EH (cell line): ENCODE results near the gene PSME4.

Experiments
- DNase-seq: peaks from one replicate; pipeline ENCODE4 v3.0.0-alpha.2; 2015; ENCODE audit warnings: low read depth

Gene PSME4, protein sequence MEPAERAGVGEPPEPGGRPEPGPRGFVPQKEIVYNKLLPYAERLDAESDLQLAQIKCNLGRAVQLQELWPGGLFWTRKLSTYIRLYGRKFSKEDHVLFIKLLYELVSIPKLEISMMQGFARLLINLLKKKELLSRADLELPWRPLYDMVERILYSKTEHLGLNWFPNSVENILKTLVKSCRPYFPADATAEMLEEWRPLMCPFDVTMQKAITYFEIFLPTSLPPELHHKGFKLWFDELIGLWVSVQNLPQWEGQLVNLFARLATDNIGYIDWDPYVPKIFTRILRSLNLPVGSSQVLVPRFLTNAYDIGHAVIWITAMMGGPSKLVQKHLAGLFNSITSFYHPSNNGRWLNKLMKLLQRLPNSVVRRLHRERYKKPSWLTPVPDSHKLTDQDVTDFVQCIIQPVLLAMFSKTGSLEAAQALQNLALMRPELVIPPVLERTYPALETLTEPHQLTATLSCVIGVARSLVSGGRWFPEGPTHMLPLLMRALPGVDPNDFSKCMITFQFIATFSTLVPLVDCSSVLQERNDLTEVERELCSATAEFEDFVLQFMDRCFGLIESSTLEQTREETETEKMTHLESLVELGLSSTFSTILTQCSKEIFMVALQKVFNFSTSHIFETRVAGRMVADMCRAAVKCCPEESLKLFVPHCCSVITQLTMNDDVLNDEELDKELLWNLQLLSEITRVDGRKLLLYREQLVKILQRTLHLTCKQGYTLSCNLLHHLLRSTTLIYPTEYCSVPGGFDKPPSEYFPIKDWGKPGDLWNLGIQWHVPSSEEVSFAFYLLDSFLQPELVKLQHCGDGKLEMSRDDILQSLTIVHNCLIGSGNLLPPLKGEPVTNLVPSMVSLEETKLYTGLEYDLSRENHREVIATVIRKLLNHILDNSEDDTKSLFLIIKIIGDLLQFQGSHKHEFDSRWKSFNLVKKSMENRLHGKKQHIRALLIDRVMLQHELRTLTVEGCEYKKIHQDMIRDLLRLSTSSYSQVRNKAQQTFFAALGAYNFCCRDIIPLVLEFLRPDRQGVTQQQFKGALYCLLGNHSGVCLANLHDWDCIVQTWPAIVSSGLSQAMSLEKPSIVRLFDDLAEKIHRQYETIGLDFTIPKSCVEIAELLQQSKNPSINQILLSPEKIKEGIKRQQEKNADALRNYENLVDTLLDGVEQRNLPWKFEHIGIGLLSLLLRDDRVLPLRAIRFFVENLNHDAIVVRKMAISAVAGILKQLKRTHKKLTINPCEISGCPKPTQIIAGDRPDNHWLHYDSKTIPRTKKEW (N-terminal part only)

DNA sequence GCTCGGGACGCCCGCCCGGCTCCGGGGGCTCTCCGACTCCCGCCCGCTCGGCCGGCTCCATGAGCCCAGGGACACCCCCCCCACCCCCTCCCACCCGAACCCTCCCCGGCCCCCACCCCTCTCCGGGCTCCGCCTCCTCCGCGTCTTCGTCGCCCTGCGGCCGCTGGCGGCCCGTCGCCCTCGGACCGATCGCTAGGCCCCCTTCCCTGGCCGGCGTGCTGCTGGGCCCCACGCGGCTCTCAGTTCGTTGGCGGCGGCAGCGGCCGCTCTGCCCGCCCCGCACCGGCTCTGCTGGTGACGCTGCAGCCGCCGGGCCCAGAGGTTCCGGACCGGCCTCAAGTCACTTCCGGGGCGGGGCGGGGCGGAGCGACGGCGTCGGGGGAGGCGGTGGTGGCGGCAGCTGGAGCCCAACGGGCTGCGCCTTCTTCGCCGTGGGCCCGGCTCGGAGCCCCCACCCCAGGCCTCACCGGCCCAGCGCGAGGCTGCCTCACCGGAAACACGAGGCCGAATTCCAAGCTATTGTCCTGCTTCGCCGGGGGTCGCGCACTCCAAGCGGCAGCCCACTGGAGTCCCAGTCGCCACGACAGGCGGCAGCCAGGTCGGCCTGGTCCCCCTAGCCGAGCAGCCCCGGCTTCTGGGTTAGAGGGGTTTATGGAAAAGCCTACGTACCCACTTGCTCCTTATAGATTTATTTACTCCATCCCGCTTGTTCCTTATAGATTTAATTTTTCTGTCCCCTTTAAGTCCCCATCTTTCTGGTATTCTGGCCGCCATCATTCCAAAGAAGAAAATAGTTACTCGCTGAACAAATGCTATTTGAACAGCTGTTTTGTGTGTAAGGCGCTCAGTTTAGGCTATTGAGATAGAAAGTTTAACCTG lies at the start of gene PSME4:
TSS of gene PSME4 (minus strand) at position 270 of the 879 bp plus-strand sequence. CDS start at position 61, 209 bp downstream.
- peak; percentile 92 for DNase-seq

DNA sequence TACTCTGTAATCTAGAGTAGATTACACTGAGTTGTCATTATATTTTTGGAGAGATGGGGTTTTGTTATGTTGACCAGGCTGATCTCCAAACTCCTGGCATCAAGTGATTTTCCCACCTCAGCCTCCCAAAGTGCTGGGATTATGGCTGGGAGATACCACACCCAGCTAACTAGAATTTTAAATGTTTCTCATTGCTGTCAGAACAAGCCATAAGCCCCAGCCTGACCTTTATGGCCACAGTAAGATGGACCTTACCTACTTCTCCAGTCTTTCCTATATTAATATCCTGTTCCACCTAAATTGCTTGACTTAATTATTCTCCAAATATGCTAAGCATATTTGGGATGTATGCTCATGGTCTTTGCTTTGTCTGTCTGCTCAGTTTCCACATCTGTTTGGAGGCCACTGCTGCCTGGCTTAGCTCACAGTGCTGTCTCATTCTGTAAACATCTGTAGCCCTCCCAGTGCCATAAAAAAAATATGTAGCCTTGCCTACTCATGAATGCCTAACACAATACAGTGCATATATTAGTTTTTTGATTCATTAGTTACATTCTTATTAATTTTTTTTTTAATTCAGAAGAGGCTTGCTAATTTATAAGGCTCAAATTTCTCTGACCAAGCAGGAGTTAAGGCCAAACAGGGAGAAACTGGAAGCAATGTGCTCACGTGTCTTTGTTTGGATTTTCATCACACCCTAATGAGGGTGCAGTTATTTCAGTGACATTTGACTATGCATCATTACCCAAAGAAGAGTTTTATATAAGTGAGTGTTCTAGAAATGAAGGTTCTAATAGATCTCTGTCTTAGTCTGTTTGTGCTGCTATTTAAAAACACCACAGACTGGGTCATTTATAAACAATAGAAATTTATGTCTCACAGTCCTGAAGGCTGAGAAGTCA lies 45.3 kb upstream of the PSME4 start:
- DNase-seq = peak; percentile 87

DNA sequence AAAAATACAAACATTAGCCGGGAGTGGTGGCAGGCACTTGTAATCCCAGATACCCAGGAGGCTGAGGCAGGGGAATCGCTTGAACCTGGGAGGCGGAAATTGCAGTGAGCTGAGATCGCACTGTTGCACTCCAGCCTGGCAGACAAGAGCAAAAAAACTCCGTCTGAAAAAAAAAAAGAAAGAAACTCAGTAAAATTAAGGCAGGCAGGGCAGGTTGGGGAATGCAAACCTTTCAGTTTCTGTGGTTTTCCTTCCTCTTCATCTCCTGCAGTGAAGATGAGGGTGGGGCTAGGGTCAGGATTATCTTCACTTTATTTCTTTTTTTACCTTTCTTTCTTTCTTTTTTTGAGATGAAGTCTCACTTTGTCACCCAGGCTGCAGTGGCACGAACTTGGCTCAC lies 43.2 kb upstream of the PSME4 start:
- no peak for DNase-seq

DNA sequence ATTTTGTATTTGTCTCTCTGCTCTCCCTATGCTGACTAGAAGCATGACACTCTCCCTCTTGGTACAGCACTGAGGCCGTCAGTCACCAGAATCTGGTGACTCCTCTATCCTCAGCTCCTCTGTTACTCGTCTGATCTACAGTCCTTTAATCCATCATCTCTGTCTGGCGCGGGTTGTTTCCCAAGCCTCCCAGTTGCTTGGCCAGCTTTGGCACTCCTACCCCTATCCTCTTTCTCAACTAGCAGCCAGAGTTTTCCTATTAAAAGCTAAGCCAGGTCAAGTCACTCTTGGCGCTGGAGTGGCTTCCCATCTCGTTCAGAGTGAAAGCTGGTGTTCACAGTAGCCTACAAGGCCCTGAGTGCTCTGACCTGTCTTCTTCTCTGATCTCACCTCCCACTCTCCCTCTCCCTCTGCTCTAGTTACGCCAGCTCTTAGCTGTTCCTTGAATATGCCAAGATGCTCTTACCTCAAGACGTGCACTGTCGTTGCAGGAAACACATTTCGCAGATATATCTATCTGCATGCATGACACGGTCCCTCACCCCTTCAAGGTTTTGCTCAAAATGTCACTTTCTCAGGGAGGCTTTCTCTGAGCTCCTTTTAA lies 41.8 kb upstream of the PSME4 start:
- DNase-seq = no peak

DNA sequence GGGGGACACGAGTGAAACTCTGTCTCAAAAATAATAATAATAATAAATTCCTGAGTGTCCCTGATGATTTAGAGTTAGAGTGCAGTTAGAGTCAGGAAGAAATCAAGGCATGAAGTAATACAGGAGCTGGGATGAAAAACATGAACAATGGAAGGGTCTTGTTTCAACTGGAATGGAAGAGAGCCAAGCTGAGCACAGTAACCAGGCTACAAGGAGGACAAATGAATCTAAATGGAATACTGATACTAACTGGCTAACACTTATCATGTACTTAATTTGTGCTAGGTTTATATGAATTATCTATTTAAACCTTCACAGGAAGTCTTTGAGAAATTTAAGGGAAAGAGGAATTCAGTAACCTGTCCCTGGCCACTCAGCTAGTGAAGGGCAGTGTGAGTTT lies 38.8 kb upstream of the PSME4 start:
- DNase-seq = no peak

DNA sequence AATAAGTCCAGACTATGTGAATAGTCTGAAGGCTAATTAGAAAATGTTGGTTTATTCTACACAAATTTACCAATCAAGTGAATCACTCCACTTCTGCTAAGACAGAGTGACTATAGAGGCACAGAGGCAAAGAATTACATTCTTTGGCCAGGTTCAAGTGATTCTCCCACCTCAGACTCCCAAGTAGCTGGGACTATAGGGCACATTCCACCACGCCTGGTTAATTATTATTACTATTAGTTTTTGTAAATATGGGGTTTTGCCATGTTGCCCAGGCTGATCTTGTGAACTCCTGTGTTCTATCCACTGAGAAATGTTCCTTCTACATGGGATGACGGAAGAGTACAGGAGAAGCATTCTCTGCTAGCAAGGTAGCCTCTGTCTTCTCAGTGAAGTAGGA lies 37.6 kb upstream of the PSME4 start:
- no peak for DNase-seq

DNA sequence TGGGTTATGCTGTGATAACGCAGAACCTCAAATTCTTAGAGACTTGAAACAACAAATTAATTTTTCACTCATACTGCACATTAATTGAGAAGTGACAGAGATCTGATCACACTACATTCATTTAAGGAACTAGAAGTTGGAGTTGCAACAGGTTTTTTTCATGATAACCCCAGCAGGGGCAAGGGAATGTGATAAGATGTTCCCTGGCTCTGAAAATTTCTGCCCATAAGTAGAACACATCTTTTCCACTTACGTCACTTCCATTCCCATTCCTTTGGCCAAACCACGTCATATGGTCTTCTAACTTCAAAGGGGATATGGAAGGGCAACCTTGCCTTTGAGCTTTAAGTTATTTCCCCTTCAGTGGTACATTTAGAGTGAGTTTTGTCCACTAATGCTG lies 29.7 kb upstream of the PSME4 start:
- DNase-seq = no peak

DNA sequence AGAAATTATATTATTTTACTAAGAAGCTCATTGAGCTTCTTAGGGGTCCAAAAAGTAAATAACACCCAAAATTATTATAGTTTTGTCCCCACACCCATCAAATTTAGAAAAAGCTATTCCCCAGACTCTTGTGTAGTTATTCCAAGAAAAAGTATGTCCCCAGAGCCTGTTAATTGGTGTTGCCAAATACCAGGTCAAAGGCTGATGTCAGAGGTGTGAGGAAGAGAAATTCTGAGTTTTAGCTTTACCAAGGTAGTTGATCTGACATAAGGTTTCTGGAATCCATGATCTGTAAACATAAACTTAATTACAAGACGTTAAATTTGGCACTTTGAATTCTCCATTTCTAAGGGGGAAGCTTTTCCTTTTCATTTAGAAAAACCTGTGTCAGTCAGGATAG lies 29.3 kb upstream of the PSME4 start:
- DNase-seq = no peak

DNA sequence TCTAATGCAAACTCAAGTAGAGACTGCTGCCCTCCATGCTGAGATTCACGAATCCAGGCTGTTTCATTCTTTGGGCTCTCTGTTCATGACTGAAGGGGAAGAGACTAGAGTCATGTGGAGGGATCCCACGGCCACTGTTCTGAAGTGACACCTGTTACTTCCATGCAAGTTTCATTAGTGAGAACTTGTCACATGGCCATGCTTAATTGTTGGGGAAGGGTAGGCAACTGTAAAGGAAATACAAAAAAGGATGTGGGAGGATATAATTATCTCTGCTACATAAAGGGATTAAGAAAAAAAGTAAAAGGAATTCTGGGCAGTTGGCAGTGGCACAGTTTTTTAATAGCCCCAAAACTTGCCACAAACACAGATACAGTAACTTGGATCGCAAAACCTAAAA lies 28.0 kb upstream of the PSME4 start:
- DNase-seq = no peak

DNA sequence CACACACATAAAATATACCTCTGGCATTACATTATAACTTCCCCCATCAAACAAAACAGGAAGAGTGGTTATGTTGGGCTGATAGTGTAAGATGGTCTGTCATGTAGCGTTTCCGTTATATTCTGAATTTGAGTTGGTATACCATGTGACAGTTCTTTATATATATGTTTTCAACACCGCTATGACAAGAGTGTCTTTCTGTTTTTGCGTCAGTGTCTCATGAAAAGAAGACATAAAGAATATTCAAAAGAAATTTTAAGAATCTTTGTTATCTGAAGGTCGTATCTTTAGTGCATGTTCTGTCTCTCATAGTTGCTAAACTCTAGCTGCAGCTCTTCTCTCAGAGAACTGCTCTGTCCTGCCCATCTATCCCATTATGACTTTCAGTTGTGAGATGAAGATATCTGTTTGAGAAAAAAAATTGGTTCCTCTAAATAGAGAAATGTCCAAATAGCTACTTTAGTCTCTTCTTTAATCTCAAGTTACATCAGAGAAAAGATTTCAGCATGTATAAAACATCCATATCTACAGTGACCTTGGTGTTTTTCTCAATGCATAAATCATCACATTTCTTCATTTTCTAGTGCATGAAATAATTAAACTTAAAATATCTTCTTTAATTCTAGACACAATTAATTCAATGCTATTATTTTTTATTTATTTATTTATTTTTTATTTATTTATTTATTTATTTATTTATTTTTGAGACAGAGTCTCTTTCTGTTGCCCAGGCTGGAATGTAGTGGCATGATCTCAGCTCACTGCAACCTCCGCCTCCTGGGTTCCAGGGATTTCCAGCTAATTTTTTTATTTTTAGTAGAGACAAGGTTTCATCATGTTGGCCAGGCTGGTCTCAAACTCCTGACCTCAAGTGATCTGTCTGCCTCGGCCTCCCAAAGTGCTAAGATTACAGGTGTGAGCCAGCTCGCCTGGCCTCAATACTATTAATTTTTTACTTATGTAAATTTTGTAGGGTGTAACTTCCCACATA lies 24.3 kb upstream of the PSME4 start:
- no peak for DNase-seq

DNA sequence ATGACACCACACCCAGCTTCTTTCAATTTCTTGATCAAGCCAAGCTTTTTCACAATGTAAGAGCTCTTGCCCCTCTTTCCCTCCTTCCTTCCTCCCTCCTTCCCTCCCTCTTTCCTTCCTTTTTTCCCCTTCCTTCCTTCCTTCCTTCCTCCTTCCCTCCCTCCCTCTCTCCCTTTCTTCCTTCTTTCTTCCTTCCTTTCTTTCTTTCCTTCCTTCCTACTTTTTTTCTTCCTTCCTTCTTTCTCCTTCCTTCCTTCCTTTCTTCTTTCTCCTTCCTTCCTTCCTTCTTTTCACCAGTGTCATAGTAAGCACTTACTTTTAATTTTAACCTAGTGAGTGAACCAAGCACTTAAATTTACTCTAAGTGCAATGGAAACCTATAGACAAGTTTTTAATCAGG lies 21.2 kb upstream of the PSME4 start:
- DNase-seq = no peak

DNA sequence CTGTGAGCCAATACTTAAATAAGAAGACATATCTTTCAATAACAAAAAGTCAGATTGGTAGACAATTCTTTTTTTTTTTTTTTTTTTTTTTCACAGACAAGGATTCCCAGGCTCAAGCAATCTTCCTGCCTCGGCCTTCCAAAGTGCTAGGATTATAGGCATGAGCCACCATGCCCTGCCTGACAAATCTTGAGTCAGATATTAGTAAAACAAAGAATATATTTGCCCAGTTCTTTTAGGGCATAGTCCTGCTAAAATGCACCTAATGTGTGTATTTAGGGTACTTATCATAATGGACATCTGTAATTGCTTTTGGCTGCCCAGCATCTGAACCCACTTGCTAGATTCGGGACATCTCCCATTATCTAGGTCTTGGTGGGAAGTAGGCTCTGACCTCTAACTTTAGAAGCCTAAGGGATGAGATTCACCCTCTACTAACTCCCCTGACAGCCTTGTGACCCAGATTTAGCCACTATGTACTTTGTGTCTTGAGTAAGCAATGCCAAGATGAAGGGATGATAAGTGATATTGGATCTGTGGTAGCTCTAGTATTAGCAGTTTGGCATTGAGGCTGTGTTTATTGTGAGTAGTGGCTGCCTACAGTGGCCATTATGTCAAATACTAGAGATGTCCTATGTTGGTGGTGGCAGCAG lies 18.5 kb upstream of the PSME4 start:
- no peak for DNase-seq

DNA sequence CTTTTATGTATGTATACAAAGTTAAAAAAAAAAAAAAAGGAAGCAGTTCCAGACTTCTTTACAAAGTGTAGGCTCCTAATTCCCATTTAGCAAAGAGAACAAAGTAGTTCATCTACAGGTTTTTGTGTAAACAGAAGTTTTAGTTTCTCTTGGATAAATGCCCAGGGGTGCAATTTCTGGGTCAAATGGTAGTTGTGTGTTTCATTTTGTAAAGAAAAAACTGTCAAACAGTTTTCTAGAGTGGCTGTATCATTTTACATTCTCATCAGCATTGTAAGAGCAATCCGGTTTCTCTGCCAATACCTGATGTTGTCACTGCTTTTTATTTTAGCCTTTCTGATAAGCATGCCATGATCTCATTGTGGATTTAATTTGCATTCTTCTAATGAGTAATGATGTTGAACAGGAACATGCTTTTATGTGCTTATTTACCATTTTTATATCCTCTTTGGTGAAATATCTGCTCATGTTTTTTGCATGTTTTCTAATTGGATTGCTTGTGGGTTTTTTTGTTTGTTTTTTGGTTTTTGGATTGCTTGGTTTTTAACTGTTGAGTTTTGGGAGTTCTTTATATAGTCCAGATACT lies 16.6 kb upstream of the PSME4 start:
- peak; percentile 59 for DNase-seq

DNA sequence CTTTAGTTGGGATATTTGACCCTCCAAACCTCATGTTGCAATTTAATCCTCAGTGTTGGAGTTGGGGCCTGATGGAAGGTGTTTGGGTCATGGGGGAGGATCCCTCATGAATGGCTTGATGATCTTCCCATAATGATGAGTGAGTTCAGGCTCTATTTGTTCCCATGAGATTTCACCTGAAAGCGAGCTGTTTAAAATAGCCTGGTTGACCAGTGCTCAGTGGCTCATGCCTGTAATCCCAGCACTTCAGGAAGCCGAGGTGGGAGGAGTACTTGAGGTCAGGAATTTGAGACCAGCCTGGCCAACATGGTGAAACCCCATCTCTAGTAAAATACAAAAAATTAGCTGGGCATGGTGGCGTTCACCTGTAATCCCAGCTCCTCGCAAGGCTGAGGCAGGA lies 14.9 kb upstream of the PSME4 start:
- DNase-seq = no peak

DNA sequence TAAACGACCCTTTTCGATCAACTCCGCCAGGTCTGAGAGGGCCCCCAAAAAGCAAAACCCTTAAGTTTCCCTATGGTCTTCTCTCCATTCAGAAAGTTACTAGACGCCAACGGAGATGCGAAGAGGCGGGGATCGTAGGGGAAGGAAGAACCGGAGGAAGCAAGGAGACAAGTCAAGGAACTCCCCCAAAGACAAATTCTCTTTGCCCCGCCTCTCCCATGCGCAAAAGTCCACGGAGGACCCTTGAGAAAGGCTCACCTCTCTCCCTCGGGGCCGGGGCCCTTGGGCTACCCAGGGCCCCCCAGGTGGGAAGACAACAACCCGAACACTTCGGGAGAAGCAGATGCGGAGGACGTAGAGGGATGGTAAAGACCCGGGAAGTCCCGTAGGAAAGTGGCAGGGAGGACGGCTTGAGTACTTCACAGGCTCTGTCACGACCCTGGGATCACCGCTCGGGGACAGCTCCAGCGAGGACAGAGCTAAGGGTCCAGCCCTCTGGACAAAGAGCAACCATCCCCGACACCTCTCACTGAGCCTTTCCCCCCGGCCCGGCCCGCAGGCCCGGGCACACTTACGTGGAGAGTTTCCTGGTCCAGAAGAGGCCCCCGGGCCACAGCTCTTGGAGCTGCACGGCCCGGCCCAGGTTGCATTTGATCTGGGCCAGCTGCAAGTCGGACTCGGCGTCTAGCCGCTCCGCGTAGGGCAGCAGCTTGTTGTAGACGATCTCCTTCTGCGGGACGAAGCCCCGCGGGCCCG lies 647 bp downstream of the PSME4 start:
- peak; percentile 53 for DNase-seq

DNA sequence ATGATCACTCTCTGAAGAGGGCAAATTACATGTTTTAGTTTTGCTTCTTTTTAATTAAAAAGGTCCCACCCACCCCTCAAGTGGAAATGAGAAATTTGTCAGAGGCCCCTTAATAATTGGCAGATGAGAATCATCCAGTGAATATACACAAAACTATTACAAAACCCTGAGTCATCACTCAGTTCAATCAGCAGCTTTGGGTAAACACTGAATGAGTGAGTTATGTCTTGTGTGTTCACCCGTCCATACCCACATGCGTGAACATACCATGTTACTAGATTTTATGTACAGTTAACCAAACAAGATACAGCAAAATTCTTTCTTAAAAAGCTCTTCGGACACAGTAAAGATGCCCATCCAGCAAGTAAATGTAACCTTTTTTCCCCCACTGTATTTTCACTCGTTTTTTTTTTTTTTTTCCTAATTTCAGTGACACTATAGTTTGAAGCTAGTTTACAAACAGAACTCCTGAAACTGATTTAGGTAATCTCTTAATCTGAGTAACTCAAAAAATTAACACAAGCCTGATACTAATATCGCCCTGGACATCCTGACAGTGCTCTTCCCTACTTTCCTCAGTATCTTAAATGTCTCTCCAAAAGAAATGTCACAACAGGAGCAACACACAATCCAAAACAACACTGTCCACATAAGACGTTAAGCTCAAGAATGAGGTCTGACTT lies 1.4 kb downstream of the PSME4 start:
- DNase-seq = peak; percentile 82
